Measurements from ENCODE around the gene RALGPS2.

DNA sequence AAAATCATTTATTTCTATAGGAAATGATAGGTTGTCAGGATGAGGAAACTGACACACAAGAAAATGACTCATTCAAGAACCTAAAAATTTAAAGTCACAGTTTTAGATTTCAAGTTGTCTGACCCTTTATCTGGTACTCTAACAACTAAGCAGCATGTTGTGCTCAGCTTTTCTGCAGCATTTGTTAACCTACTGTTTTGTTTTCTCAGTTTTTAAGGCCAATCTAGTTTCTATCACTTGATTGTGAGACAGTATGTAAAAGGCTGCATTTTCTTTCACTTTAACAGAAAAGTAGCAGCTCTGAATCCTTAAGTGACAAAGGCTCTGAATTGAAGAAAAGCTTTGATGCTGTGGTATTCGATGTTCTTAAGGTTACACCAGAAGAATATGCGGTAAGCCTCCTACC, 59.1 kb downstream of the RALGPS2 start:
- TF ChIP-seq ARNTL (CRISPR knock-in tag; IDR thresholded peaks at IDR 0.05; ENCODE audit: borderline replicate concordance, low read depth) (no peak), ZFP3 (CRISPR knock-in tag; IDR thresholded peaks at IDR 0.05) (no peak), PPARA (CRISPR knock-in tag; IDR thresholded peaks at IDR 0.05; ENCODE audit: borderline replicate concordance) (no peak), RARB (CRISPR knock-in tag; IDR thresholded peaks at IDR 0.05) (no peak), SNAI2 (CRISPR knock-in tag; IDR thresholded peaks at IDR 0.05) (no peak), ZFP30 (CRISPR knock-in tag; IDR thresholded peaks at IDR 0.05) (no peak)
- TF ChIP-seq, protein P1, sequence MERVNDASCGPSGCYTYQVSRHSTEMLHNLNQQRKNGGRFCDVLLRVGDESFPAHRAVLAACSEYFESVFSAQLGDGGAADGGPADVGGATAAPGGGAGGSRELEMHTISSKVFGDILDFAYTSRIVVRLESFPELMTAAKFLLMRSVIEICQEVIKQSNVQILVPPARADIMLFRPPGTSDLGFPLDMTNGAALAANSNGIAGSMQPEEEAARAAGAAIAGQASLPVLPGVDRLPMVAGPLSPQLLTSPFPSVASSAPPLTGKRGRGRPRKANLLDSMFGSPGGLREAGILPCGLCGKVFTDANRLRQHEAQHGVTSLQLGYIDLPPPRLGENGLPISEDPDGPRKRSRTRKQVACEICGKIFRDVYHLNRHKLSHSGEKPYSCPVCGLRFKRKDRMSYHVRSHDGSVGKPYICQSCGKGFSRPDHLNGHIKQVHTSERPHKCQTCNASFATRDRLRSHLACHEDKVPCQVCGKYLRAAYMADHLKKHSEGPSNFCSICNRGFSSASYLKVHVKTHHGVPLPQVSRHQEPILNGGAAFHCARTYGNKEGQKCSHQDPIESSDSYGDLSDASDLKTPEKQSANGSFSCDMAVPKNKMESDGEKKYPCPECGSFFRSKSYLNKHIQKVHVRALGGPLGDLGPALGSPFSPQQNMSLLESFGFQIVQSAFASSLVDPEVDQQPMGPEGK (CRISPR knock-in tag; IDR thresholded peaks at IDR 0.05; ENCODE audit: borderline replicate concordance) = no peak
- TF ChIP-seq, protein P2, sequence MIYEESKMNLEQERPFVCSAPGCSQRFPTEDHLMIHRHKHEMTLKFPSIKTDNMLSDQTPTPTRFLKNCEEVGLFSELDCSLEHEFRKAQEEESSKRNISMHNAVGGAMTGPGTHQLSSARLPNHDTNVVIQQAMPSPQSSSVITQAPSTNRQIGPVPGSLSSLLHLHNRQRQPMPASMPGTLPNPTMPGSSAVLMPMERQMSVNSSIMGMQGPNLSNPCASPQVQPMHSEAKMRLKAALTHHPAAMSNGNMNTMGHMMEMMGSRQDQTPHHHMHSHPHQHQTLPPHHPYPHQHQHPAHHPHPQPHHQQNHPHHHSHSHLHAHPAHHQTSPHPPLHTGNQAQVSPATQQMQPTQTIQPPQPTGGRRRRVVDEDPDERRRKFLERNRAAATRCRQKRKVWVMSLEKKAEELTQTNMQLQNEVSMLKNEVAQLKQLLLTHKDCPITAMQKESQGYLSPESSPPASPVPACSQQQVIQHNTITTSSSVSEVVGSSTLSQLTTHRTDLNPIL (CRISPR knock-in tag; IDR thresholded peaks at IDR 0.05; ENCODE audit: low read depth) = no peak
